Fibroblast of the conjunctiva (primary cell): ENCODE measurements around the gene MPDU1.
"Not testable (repeated sequence)": the region's sequence is repeated elsewhere in the genome, so short reads cannot be mapped to it uniquely, and the experiment has no call there.

Experiments
- DNase-seq: peaks from one replicate; pipeline ENCODE4 v3.0.0-alpha.2; 2010; ENCODE audit warnings: low read depth

The MPDU1 gene

DNA sequence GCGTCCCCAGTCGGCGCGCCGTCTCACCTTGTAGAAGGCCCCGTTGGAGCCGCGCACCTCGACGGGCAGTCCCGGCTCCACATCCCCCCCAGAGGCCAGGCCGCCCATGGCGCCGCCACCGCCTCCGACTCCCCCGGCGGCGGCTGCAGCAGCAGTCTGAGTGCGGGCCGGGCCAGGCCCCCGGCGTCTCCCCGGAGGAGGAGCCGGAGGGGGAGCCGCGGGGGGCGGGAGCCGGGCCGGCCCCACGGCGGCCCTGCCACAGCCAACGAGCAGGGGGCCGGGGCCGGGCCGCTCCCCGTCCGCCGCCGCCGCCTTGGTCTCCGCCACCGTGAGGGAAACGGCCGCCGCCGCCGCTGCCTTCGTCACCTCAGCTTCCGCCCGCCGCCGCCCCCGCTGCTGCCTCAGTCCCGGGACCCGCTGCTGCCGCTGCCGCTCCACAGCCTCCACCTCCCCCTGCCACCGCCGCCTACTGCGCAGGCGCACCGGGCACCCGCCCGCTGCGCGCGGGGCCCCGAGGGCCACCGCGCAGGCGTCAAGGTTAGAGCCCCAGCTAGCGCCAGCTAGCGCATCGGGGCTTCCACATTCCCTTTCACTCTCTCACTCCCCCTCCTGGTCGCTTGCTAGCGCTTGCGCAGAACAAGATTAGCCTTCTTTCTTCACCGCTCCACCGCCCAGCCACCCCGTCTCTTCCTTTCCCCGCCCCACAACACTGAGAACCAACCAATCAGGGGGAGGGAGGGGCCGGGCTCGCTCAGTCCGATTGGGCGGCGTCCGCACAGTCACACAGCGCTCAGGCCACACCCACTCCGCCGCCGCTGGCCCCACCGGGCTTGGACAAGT is 31.0 kb downstream of the MPDU1 start, which contains the start of gene FXR2:
FXR2 (minus strand) TSS at position 473 of the 840 bp plus-strand sequence; CDS start at position 108, 365 bp downstream.
- DNase-seq, result peak; percentile 100

- DNase-seq, result no peak
Observed at GRCh38 chr17:7615265-7615747, 31.7 kb downstream of the MPDU1 start.

DNA sequence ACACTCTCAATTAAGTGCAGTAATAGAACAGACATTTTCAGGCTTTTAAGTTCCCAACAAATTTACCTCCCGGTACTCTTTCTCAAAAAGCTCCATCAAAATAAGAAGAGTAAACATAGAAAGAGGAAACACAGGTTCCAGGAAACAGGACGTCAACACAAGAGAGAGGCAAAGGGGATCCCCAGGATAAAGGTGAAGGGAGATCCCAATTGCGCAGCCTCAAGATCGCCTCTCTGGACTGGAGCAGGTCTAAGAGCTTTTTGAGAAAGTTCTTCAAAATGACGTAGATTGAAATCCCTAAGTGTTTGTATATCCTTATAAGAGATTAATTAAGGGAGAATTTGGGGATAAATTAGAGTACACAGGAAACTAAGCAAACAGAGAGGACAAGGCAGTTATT is 35.0 kb downstream of the MPDU1 start:
- no peak for DNase-seq

DNA sequence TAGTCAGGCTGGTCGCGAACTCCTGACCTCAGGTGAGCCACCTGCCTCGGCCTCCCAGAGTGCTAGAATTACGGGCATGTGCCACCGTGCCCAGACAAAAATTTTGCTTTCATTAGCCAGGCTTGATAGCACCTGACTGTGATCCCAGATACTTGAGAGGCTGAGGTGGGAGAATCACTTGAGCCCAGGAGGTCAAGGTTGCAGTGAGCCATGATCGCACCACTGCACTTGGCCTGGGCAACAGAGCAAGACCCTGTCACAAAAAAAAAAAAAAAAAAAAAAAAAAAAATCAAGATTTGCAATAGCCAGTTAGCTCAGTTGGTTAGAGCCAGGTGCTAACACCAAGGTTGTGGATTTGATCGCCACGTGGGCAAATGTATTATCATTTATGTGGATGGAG is 37.2 kb downstream of the MPDU1 start:
- DNase-seq, result no peak

DNA sequence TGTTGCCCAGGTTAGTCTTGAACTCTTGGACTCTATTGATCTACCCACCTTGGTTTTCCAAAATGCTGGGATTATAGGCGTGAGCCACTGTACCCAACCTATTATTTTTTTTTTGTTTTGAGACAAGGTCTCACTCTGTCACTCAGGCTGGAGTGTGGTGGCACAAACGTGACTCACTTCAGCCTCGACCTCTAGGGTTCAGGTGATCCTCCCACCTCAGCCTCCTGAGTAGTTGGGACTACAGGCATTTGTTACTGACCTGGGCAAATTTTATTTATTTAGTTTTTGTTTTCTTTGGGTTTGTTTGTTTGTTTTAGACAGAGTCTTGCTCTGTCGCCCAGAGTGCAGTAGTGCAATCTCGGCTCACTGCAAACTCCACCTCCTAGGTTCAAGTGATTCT is 40.0 kb downstream of the MPDU1 start:
- DNase-seq, result no peak

GRCh38 chr17:7625749-7626148 is 42.1 kb downstream of the MPDU1 start:
- not testable (repeated sequence) for DNase-seq

- no peak for DNase-seq
Observed at GRCh38 chr17:7626307-7626706, 42.7 kb downstream of the MPDU1 start.

- no peak for DNase-seq
Observed at GRCh38 chr17:7626956-7627249, 43.3 kb downstream of the MPDU1 start.

DNA sequence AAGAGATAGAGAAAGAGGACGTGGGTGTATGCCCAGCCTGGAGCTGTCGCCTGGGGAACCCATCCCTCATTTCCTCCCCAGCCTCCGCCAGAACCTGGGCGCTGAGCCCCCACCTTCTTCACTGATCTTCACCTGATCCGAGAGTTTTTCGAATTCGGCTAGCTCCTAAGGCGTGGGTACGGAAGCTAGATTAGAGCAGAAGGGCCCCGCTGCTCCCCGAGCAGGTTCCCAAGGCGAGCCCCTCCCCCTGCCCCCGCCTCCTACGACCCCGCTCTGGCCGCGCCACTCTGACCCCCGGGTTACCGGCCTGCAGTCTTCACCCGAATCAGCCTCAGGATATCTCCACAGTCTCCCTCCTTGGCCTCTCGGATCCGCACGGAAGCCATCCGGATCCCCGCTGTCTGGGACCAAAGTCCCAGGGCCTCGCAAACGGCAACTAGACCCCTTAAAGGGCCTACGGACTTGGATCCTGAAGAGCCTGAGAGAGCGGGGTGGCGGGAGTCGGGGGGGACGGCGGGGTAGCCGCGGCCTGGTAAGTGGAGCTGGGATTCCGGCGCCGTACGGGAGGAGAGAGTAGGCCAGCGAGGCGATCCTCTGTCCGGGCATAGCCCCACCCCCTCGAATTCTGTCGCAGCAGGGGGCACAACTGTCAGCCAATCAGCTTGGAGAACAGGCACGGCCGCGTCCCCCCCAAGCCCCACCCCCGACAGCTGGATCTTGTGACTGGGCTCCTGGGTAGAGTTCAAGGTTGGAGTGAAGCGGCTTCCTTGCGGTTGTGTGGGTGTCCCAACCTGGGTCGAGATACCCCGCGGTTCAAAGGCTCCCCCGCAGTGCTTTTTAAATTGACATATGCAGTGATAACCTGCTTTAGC is 43.8 kb downstream of the MPDU1 start, which contains the start of gene SAT2:
SAT2 (minus strand) TSS at position 572 of the 872 bp plus-strand sequence; CDS start at position 386, 186 bp downstream.
- DNase-seq, result peak; percentile 91

GRCh38 chr17:7629939-7630571 is 46.4 kb downstream of the MPDU1 start, which contains the start of gene SHBG:
SHBG (plus strand) TSS chr17:7630135; CDS start chr17:7630173, 38 bp downstream.
- DNase-seq, result no peak

DNA sequence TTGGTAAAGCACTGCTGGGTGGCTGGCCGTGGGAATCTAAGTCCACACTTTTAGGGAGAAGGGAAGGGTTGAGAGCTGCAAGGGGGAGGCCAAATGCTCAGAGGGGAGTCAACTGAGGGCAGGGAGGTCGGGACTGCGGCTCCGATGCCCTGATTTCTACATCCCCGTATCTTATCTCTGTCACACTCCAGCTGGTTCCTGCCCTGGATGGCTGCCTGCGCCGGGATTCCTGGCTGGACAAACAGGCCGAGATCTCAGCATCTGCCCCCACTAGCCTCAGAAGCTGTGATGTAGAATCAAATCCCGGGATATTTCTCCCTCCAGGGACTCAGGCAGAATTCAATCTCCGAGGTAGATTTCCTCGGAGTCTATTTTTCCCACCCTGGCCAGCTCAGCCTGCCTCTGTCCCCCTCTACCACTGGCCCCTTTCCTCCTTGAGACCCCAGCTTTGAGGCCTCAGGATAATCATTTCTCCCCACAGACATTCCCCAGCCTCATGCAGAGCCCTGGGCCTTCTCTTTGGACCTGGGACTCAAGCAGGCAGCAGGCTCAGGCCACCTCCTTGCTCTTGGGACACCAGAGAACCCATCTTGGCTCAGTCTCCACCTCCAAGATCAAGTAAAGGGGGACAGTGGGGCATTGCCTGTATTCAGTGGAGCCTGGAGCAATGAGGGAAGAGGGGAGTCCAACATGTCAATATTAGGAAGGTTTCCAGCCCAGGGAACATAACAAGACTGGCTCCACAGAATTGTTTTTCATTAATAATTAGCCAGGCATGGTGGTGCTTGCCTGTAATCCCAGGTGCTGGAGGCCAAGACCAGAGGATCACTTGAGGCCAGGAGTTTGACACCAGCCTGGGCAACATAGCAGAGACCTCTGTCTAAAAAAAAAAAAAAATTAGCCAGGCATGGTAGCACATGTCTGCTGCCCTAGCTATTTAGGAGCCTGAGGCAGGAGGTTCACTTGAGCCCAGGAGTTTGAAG is 48.0 kb downstream of the MPDU1 start:
- DNase-seq, result no peak

GRCh38 chr17:7632492-7632894 is 48.8 kb downstream of the MPDU1 start:
- DNase-seq, result peak; percentile 30

DNA sequence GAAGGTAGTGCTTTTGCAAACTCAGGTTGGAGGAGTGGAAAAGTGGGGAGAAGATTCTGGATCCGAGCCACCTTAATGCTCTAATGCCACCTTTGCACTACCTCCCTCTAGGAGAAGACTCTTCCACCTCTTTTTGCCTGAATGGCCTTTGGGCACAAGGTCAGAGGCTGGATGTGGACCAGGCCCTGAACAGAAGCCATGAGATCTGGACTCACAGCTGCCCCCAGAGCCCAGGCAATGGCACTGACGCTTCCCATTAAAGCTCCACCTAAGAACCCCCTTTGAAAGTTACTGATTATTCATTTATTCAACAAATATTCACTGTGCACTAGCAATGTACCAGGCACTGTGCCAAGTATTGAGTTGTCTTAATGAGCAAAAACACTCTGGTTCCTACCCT is 49.4 kb downstream of the MPDU1 start:
- DNase-seq, result no peak

DNA sequence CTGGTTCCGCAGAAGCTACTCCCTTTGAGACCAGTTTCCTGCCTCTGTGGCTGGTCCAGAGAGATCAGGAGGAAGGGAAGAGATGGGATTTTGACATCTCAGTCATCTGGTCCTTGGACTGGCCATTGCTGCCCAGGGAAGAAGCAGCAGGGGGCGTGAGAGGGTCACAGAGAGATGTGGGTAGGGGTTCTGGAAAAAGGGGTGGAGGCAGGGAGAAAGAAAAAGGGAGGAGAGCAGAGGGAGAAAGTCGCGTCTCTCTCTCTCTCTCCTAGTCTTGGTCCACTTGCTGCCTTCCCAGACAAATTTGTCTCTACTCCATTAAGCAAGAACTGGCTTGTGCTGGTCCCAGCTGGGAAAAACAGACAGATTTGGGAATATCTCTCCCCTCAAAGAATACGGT is 50.7 kb downstream of the MPDU1 start:
- no peak for DNase-seq

DNA sequence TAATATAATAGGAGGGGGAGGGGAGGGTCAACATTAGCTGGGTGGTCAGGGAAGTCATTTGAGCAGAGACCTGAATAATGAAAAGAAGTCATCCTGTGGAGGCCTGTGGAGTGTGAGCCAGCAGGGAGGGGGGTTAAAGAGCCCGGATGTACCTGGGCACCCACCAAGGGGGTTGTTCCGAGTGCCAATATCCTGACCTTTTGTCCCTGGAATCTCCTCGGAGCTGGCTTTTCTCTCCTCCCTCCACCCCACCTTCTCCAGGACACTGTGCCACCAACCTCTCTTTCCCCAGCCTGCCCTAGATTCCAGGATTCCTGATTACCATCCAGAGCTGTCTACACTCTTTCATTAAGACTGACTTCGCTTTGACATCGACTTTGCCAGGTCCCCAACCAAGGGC is 52.5 kb downstream of the MPDU1 start:
- no peak for DNase-seq
